ENCODE data around the gene MICALL2. TPM values are rescaled to one million over a fixed set of nuclear protein-coding genes. Genes with fewer than 3 reads are reported as not detected.

Gene MICALL2
- polyA plus RNA-seq, 1 donor = 77.8 TPM

GRCh38 chr7:1468203-1468602, 8.9 kb upstream of the MICALL2 start:
- no CpG with 5 or more reads among the region's 13 CpGs for WGBS (ENCODE audit: insufficient coverage, low lambda C conversion rate)
- Histone ChIP-seq H3K9me3 (ENCODE audit: control insufficient read depth, low read depth, low read length) (peaks cover 3% of the 10 kb centered on the region), H3K36me3 (ENCODE audit: control insufficient read depth, insufficient read depth, low read length) (peaks cover 45% of the 10 kb centered on the region), H3K27me3 (ENCODE audit: control insufficient read depth, insufficient read depth, low read length) (no peaks in the 10 kb centered on the region), H3K4me1 (ENCODE audit: control insufficient read depth, insufficient read depth, low read length) (peaks cover 34% of the 10 kb centered on the region), H3K4me3 (ENCODE audit: low read length) (no peak overlapping the region), H3K27ac (ENCODE audit: low read length) (no peak overlapping the region)
- no peak for DNase-seq

- no CpG with 5 or more reads among the region's 17 CpGs for WGBS (ENCODE audit: insufficient coverage, low lambda C conversion rate)
- Histone ChIP-seq H3K27me3 (ENCODE audit: control insufficient read depth, insufficient read depth, low read length) (no peaks in the 10 kb centered on the region), H3K36me3 (ENCODE audit: control insufficient read depth, insufficient read depth, low read length) (peaks cover 31% of the 10 kb centered on the region), H3K4me3 (ENCODE audit: low read length) (no peak overlapping the region), H3K27ac (ENCODE audit: low read length) (peak overlapping the region; percentile 91), H3K4me1 (ENCODE audit: control insufficient read depth, insufficient read depth, low read length) (peaks cover 49% of the 10 kb centered on the region), H3K9me3 (ENCODE audit: control insufficient read depth, low read depth, low read length) (peaks cover 3% of the 10 kb centered on the region)
- DNase-seq = peak; percentile 94 to 97
Observed at GRCh38 chr7:1466524-1467271, 7.4 kb upstream of the MICALL2 start.

- no CpG with 5 or more reads among the region's 12 CpGs for WGBS (ENCODE audit: insufficient coverage, low lambda C conversion rate)
- Histone ChIP-seq H3K4me1 (ENCODE audit: control insufficient read depth, insufficient read depth, low read length) (peaks cover 68% of the 10 kb centered on the region), H3K27me3 (ENCODE audit: control insufficient read depth, insufficient read depth, low read length) (no peaks in the 10 kb centered on the region), H3K9me3 (ENCODE audit: control insufficient read depth, low read depth, low read length) (peaks cover 3% of the 10 kb centered on the region), H3K27ac (ENCODE audit: low read length) (no peak overlapping the region), H3K36me3 (ENCODE audit: control insufficient read depth, insufficient read depth, low read length) (peaks cover 11% of the 10 kb centered on the region), H3K4me3 (ENCODE audit: low read length) (no peak overlapping the region)
- no peak for DNase-seq
Observed at GRCh38 chr7:1464694-1465093, 5.4 kb upstream of the MICALL2 start.

GRCh38 chr7:1463676-1464223, 4.5 kb upstream of the MICALL2 start:
- peaks cover 68% of the 10 kb centered on the region for H3K4me1 ChIP-seq (ENCODE audit: control insufficient read depth, insufficient read depth, low read length)
- peak in 1 of 2 donors; percentile 62 for DNase-seq
- peak overlapping the region; percentile 97 for H3K27ac ChIP-seq (ENCODE audit: low read length)

GRCh38 chr7:1461646-1462375, 2.5 kb upstream of the MICALL2 start:
- DNase-seq = peak; percentile 33 to 48
- WGBS (ENCODE audit: insufficient coverage, low lambda C conversion rate) = 10% methylated on average over 3 of the region's 18 CpGs
- H3K27ac ChIP-seq (ENCODE audit: low read length) = peak overlapping the region; percentile 97
- peaks cover 6% of the 10 kb centered on the region for H3K9me3 ChIP-seq (ENCODE audit: control insufficient read depth, low read depth, low read length)
- H3K4me3 ChIP-seq (ENCODE audit: low read length) = no peak overlapping the region
- no peaks in the 10 kb centered on the region for H3K36me3 ChIP-seq (ENCODE audit: control insufficient read depth, insufficient read depth, low read length)
- no peaks in the 10 kb centered on the region for H3K27me3 ChIP-seq (ENCODE audit: control insufficient read depth, insufficient read depth, low read length)
- peaks cover 78% of the 10 kb centered on the region for H3K4me1 ChIP-seq (ENCODE audit: control insufficient read depth, insufficient read depth, low read length)

More at GRCh38 chr7:1463676-1464223, 4.5 kb upstream of the MICALL2 start:
- no CpG with 5 or more reads among the region's 18 CpGs for WGBS (ENCODE audit: insufficient coverage, low lambda C conversion rate)
- peaks cover 2% of the 10 kb centered on the region for H3K36me3 ChIP-seq (ENCODE audit: control insufficient read depth, insufficient read depth, low read length)
- H3K4me3 ChIP-seq (ENCODE audit: low read length) = no peak overlapping the region
- H3K9me3 ChIP-seq (ENCODE audit: control insufficient read depth, low read depth, low read length) = peaks cover 6% of the 10 kb centered on the region
- H3K27me3 ChIP-seq (ENCODE audit: control insufficient read depth, insufficient read depth, low read length) = no peaks in the 10 kb centered on the region

- DNase-seq = peak; percentile 82 to 92
- Histone ChIP-seq H3K27me3 (ENCODE audit: control insufficient read depth, insufficient read depth, low read length) (no peaks in the 10 kb centered on the region), H3K36me3 (ENCODE audit: control insufficient read depth, insufficient read depth, low read length) (no peaks in the 10 kb centered on the region), H3K4me3 (ENCODE audit: low read length) (peak overlapping the region; percentile 54), H3K27ac (ENCODE audit: low read length) (peak overlapping the region; percentile 97), H3K4me1 (ENCODE audit: control insufficient read depth, insufficient read depth, low read length) (peaks cover 72% of the 10 kb centered on the region), H3K9me3 (ENCODE audit: control insufficient read depth, low read depth, low read length) (peaks cover 6% of the 10 kb centered on the region)
- no CpG with 5 or more reads among the region's 30 CpGs for WGBS (ENCODE audit: insufficient coverage, low lambda C conversion rate)
Observed at GRCh38 chr7:1460821-1461645, 1.8 kb upstream of the MICALL2 start.

- peak; percentile 58 to 82 for DNase-seq
- no CpG with 5 or more reads among the region's 30 CpGs for WGBS (ENCODE audit: insufficient coverage, low lambda C conversion rate)
- Histone ChIP-seq H3K27me3 (ENCODE audit: control insufficient read depth, insufficient read depth, low read length) (no peaks in the 10 kb centered on the region), H3K4me1 (ENCODE audit: control insufficient read depth, insufficient read depth, low read length) (peaks cover 72% of the 10 kb centered on the region), H3K36me3 (ENCODE audit: control insufficient read depth, insufficient read depth, low read length) (no peaks in the 10 kb centered on the region), H3K27ac (ENCODE audit: low read length) (peak overlapping the region; percentile 97), H3K9me3 (ENCODE audit: control insufficient read depth, low read depth, low read length) (peaks cover 6% of the 10 kb centered on the region), H3K4me3 (ENCODE audit: low read length) (peak overlapping the region; percentile 54)
Observed at GRCh38 chr7:1459920-1460820, 900 bp upstream of the MICALL2 start.

GRCh38 chr7:1459512-1459892, 232 bp upstream of the MICALL2 start:
- no CpG with 5 or more reads among the region's 35 CpGs for WGBS (ENCODE audit: insufficient coverage, low lambda C conversion rate)
- Histone ChIP-seq H3K4me3 (ENCODE audit: low read length) (no peak overlapping the region), H3K36me3 (ENCODE audit: control insufficient read depth, insufficient read depth, low read length) (no peaks in the 10 kb centered on the region), H3K9me3 (ENCODE audit: control insufficient read depth, low read depth, low read length) (peaks cover 6% of the 10 kb centered on the region), H3K27me3 (ENCODE audit: control insufficient read depth, insufficient read depth, low read length) (no peaks in the 10 kb centered on the region), H3K4me1 (ENCODE audit: control insufficient read depth, insufficient read depth, low read length) (peaks cover 79% of the 10 kb centered on the region), H3K27ac (ENCODE audit: low read length) (peak overlapping the region; percentile 97)
- DNase-seq = peak; percentile 99

GRCh38 chr7:1457949-1458682, 1.2 kb downstream of the MICALL2 start:
- H3K4me1 ChIP-seq (ENCODE audit: control insufficient read depth, insufficient read depth, low read length) = peaks cover 67% of the 10 kb centered on the region

More at GRCh38 chr7:1457949-1458682, 1.2 kb downstream of the MICALL2 start:
- DNase-seq = no peak
- no peaks in the 10 kb centered on the region for H3K27me3 ChIP-seq (ENCODE audit: control insufficient read depth, insufficient read depth, low read length)
- no CpG with 5 or more reads among the region's 23 CpGs for WGBS (ENCODE audit: insufficient coverage, low lambda C conversion rate)
- peaks cover 2% of the 10 kb centered on the region for H3K9me3 ChIP-seq (ENCODE audit: control insufficient read depth, low read depth, low read length)
- no peak overlapping the region for H3K27ac ChIP-seq (ENCODE audit: low read length)
- H3K4me3 ChIP-seq (ENCODE audit: low read length) = peak overlapping the region; percentile 87
- no peaks in the 10 kb centered on the region for H3K36me3 ChIP-seq (ENCODE audit: control insufficient read depth, insufficient read depth, low read length)
